Vagina (tissue), 2 donors: ENCODE data around the gene CAMKMT. TPM values are rescaled to one million over a fixed set of nuclear protein-coding genes. Genes with fewer than 3 reads are reported as not detected.

Source experiments
- DNase-seq, 2 donors: peaks; one replicate each; pipeline ENCODE4 v3.0.0-alpha.2; 2017; ENCODE audit errors: extremely low spot score in 2 of 2
- H3K27ac ChIP-seq: fragments of 200-600 bp; sonication (generic); one replicate; pipeline ENCODE4 v1.5.1; 2019
- H3K27me3 ChIP-seq: fragments of 200-600 bp; sonication (generic); one replicate; pipeline ENCODE4 v1.5.1; 2019
- H3K36me3 ChIP-seq, 2 donors: fragments of 200-600 bp; sonication (generic); one replicate each; pipeline ENCODE4 v1.5.1; 2017 to 2019
- H3K4me1 ChIP-seq: fragments of 200-600 bp; sonication (generic); one replicate; pipeline ENCODE4 v1.5.1; 2019
- H3K4me3 ChIP-seq, 2 donors: fragments of 200-600 bp; sonication (generic); 1 replicate in 1 of 2; 2 replicates in 1 of 2; pipeline ENCODE4 v1.5.1; 2016 to 2019
- H3K9me3 ChIP-seq: fragments of 200-600 bp; sonication (generic); one replicate; pipeline ENCODE4 v1.5.1; 2019
- CTCF ChIP-seq, 3 experiments: fragments of 450-650 bp in 2 of 3; fragments of 200-600 bp in 1 of 3; sonication (generic) in 1 of 3; IDR thresholded peaks; one replicate each; pipeline ENCODE4 v1.5.1; 2017 to 2019; ENCODE audit warnings: antibody characterized with exemption in 3 of 3, mild to moderate bottlenecking in 2 of 3, moderate library complexity in 2 of 3
- POLR2A ChIP-seq, 2 donors: fragments of 450-650 bp; IDR thresholded peaks; one replicate each; pipeline ENCODE4 v1.6.1; 2017; ENCODE audit warnings: antibody characterized with exemption in 2 of 2, mild to moderate bottlenecking in 2 of 2, moderate library complexity in 2 of 2
- POLR2AphosphoS5 ChIP-seq, 2 donors: sonication (generic); formaldehyde crosslinking; IDR thresholded peaks; one replicate each; pipeline ENCODE4 v1.9.0; 2017; ENCODE audit warnings: antibody characterized with exemption in 2 of 2, mild to moderate bottlenecking in 2 of 2, low read depth in 1 of 2; ENCODE audit not compliant: insufficient read depth in 1 of 2
- intact Hi-C: fragments of 100-400 bp; cut with DNase I; formaldehyde crosslinking; loops from one replicate; pipeline ENCODE4 v1.15.1; 2023
- total RNA-seq: library from RNA; depleted of rRNA; stranded (reverse); fragments of >200 nt; gene quantifications from one replicate; pipeline ENCODE4 v1.2.3, GENCODE V29; 2016

CAMKMT gene
- total RNA-seq, 1 donor from 2014 or later, result 21.1 TPM

GRCh38 chr2:44772131-44772530 is 410.4 kb downstream of the CAMKMT start:
- Histone ChIP-seq H3K36me3 (no peaks in the 10 kb centered on the region), H3K27me3 (no peaks in the 10 kb centered on the region), H3K27ac (no peak overlapping the region), H3K4me1 (peaks cover 7% of the 10 kb centered on the region), H3K4me3 (no peak overlapping the region), H3K9me3 (no peaks in the 10 kb centered on the region)
- intact Hi-C loops, result no loop called here
- TF ChIP-seq CTCF (IDR thresholded peaks at IDR 0.05) (no peak), POLR2A (IDR thresholded peaks at IDR 0.05) (no peak), POLR2AphosphoS5 (IDR thresholded peaks at IDR 0.05; ENCODE audit: insufficient read depth in 1 of 2, low read depth in 1 of 2) (no peak)
- DNase-seq, result no peak

GRCh38 chr2:44772669-44773378 is 411.1 kb downstream of the CAMKMT start:
- Histone ChIP-seq H3K4me3 (no peak overlapping the region), H3K9me3 (no peaks in the 10 kb centered on the region), H3K27ac (no peak overlapping the region), H3K27me3 (no peaks in the 10 kb centered on the region), H3K4me1 (peaks cover 7% of the 10 kb centered on the region), H3K36me3 (no peaks in the 10 kb centered on the region)
- intact Hi-C loops, result no loop called here
- no peak for TF ChIP-seq POLR2A (IDR thresholded peaks at IDR 0.05)
- TF ChIP-seq CTCF (IDR thresholded peaks at IDR 0.05), result no peak
- TF ChIP-seq POLR2AphosphoS5 (IDR thresholded peaks at IDR 0.05; ENCODE audit: insufficient read depth in 1 of 2, low read depth in 1 of 2), result no peak
- no peak for DNase-seq

GRCh38 chr2:44774826-44775492 is 413.2 kb downstream of the CAMKMT start:
- Histone ChIP-seq H3K4me1 (no peaks in the 10 kb centered on the region), H3K4me3 (no peak overlapping the region), H3K27ac (no peak overlapping the region), H3K36me3 (no peaks in the 10 kb centered on the region), H3K9me3 (no peaks in the 10 kb centered on the region), H3K27me3 (no peaks in the 10 kb centered on the region)
- TF ChIP-seq POLR2AphosphoS5 (IDR thresholded peaks at IDR 0.05; ENCODE audit: insufficient read depth in 1 of 2, low read depth in 1 of 2) (no peak), POLR2A (IDR thresholded peaks at IDR 0.05) (no peak), CTCF (IDR thresholded peaks at IDR 0.05) (no peak)
- DNase-seq, result no peak
- intact Hi-C loops, result no loop called here

- TF ChIP-seq CTCF (IDR thresholded peaks at IDR 0.05), result no peak
- no peak for TF ChIP-seq POLR2AphosphoS5 (IDR thresholded peaks at IDR 0.05; ENCODE audit: insufficient read depth in 1 of 2, low read depth in 1 of 2)
- no peak for TF ChIP-seq POLR2A (IDR thresholded peaks at IDR 0.05)
- Histone ChIP-seq H3K9me3 (no peaks in the 10 kb centered on the region), H3K4me3 (no peak overlapping the region), H3K27me3 (no peaks in the 10 kb centered on the region), H3K27ac (no peak overlapping the region), H3K4me1 (no peaks in the 10 kb centered on the region), H3K36me3 (no peaks in the 10 kb centered on the region)
- intact Hi-C loops, result no loop called here
- DNase-seq, result no peak
These were observed 415.3 kb downstream of the CAMKMT start for GRCh38 chr2:44777036-44777435.

GRCh38 chr2:44777537-44777936 is 415.8 kb downstream of the CAMKMT start:
- Histone ChIP-seq H3K9me3 (no peaks in the 10 kb centered on the region), H3K4me1 (no peaks in the 10 kb centered on the region), H3K36me3 (no peaks in the 10 kb centered on the region), H3K4me3 (no peak overlapping the region), H3K27me3 (no peaks in the 10 kb centered on the region), H3K27ac (no peak overlapping the region)
- DNase-seq, result no peak
- intact Hi-C loops, result no loop called here
- TF ChIP-seq POLR2A (IDR thresholded peaks at IDR 0.05) (no peak), POLR2AphosphoS5 (IDR thresholded peaks at IDR 0.05; ENCODE audit: insufficient read depth in 1 of 2, low read depth in 1 of 2) (no peak), CTCF (IDR thresholded peaks at IDR 0.05) (no peak)
